HG03064 (cell line): Measurements from ENCODE around the gene NUP93.
"Not testable (repeated sequence)": the region's sequence is repeated elsewhere in the genome, so short reads cannot be mapped to it uniquely, and the experiment has no call there.

Experiments
- ATAC-seq: cut with Tn5 transposase; IDR thresholded peaks from one replicate; pipeline ENCODE4 v1.9.1; 2021; ENCODE audit warnings: low read depth; ENCODE audit not compliant: unreplicated experiment

The NUP93 gene

DNA sequence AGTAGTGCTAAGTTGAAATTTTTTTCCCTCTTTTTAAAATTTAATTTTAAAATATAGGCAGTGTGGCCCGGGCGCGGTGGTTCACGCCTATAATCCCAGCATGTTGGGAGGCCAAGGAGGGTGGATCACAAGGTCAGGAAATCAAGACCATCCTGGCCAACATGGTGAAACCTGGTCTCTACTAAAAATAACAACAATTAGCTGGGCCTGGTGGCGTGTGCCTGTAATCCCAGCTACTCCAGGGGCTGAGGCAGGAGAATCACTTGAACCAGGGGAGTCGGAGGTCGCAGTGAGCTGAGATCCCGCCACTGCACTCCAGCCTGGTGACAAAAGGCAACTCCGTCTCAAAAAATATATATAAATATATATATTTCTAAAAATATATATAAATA is 77.7 kb downstream of the NUP93 start:
- ATAC-seq: not testable (repeated sequence)

DNA sequence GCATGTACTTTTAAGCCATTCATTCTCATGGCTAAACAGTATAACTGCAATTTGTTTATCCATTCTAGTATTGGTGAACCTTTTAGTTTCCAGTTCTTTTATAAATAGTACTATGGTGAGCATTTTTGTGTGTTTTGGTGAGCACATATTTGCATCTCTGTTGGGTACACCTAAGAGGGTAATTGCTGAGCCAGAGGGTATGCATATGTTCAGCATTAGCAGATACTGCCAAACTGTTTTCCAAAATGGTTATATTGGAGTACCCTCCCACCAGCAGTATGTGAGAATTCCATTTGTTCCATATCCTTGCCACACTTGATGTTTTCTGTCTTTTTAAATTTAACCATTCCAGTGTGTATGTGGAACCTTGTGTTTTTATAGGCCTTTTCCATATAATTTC is 81.0 kb downstream of the NUP93 start:
- ATAC-seq: no peak

DNA sequence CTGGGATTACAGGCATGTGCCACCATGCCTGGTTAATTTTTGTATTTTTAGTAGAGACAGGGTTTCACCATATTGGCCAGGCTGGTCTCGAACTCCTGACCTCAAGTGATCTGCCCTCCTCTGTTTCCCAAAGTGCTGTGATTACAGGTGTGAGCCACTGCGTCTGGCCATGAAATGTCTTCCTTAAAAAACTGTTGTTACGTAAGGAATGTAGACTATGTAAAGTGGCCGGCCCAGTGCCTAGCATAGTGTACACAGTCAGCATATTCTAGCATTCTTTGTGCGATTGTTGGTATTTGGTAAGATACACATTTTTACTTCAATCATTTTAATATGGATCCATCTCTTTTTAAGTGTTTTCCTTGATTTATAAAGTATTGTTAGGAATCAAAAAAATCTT is 81.7 kb downstream of the NUP93 start:
- not testable (repeated sequence) for ATAC-seq

- ATAC-seq: no peak
Observed at GRCh38 chr16:56812884-56813283, 83.0 kb downstream of the NUP93 start.

GRCh38 chr16:56814537-56815432 is 84.9 kb downstream of the NUP93 start:
- ATAC-seq: no peak

GRCh38 chr16:56815721-56816120 is 85.8 kb downstream of the NUP93 start:
- no peak for ATAC-seq

DNA sequence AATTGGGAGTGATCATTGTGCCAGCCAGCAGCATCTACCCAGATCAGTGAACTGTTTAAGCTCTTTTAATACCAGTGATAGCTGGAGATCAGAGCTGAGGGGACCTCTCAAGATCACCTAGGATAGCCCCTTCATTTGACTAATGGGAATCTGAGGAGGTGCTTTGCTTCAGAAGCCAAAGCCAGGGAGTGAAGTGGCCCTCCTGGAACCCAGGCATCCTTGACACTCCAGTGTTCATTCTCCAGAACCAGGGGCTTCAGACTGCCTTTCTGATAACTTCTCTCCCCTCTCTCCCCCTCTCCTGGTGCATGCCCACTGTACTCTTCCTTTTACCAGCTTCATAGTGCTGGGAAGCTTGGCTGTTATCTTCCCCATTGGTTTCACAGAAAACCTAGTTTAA is 87.1 kb downstream of the NUP93 start:
- ATAC-seq: no peak

- no peak for ATAC-seq
Observed at GRCh38 chr16:56817938-56818337, 88.0 kb downstream of the NUP93 start.

DNA sequence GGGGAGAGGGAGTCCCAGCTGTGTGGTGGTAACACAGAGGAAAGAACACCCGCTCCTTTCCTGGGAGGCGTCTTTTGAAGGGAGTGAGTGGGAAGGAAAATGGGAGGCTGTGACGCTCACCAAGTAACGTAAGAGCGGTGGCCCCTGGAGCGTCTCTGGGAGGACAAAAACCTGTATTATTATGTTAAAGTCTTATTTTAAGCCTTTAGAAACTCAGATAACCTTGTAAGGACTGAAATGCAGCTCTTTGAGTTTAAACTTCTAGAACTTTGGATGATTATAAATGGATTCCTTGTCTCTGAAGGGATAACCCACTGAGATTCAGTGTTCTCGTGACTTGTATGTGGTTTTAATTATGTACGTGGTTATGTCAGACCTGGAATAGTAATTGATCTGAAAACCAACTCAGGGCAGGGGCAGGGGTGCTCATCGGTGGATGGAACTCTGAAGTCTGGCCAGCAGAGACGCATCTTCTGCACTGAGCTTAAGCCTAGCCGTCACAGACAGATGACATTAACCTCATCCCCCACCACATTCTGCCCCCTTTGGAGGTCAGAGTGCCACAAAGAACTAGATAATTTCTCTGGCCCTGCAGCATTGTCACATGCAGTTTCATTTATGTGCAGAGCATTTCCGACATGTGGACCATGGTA is 93.3 kb downstream of the NUP93 start:
- ATAC-seq: no peak

GRCh38 chr16:56824331-56824730 is 94.4 kb downstream of the NUP93 start:
- no peak for ATAC-seq

GRCh38 chr16:56824804-56825203 is 94.9 kb downstream of the NUP93 start:
- ATAC-seq: no peak

GRCh38 chr16:56825826-56826225 is 95.9 kb downstream of the NUP93 start:
- ATAC-seq: no peak

DNA sequence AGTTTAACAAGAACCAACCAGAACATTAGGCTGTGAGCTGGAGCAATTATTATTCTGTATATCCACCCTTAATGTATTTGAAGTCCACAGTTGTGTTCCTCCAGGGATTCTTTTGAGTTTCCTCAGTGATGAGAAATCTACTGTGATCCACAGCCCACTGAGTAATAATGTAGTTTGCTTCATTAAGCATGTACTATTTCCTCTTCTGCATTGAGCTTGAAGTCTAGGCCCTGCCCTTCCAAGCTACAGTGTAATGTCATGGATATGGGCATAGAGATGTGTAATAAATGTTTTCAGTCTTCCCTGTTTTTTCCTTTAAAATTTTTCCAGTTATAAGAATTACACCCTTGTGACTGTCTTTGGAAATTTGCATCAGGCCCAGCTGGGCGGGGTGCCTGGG is 98.7 kb downstream of the NUP93 start:
- ATAC-seq: no peak

DNA sequence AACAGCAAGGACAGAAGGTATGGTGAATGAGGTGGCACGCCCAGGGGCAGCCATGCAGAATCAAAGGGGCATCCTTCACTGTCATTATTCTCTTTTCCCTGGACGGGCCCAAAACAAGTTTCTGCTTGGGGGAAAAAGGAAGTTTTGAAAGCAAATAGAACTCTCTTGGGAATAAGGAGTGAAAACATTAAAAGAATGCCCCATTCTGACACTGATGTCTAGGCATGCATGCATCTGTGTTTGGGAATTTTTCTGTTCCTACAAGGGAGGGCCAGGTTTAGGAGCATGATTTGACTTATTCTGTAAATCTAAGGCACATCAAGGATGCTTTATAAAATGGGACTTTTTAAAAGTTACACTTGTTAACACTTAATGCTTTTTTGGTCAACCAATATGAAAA is 100.7 kb downstream of the NUP93 start:
- no peak for ATAC-seq

GRCh38 chr16:56832768-56833167 is 102.8 kb downstream of the NUP93 start:
- ATAC-seq: no peak

DNA sequence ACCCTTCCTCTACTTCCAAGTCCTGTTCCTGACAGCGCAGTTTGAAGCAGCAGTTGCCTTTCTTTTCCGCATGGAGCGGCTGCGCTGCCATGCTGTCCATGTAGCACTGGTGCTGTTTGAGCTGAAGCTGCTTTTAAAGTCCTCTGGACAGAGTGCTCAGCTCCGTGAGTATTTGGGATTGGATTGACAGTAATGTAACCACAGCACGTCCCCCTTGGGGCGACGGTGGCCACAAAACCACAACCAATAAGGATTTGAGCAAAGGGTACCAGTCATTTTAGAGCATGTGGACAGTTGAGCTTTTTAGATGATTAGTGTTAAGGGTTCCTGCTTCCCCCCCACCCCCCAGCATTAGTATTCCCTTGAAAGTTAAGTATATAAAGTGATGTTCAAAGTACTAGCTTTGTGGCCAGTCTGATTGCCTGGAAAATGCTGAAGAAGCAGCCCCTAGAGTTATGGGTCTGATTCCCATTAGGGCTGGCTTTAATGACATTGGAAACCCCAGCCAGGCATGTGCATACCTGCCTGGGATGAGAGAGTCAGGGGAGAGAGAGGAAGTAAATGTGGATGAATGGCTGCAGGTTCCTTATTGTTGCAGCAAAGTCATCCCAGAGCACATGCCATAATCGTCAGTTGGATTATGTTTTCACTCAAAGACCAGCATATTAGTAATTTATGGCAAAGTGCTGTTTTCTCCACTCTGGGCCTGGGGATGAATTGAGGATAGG is 103.5 kb downstream of the NUP93 start:
- ATAC-seq: no peak

GRCh38 chr16:56835320-56835719 is 105.4 kb downstream of the NUP93 start:
- no peak for ATAC-seq

GRCh38 chr16:56836410-56837230 is 106.7 kb downstream of the NUP93 start:
- ATAC-seq: no peak

DNA sequence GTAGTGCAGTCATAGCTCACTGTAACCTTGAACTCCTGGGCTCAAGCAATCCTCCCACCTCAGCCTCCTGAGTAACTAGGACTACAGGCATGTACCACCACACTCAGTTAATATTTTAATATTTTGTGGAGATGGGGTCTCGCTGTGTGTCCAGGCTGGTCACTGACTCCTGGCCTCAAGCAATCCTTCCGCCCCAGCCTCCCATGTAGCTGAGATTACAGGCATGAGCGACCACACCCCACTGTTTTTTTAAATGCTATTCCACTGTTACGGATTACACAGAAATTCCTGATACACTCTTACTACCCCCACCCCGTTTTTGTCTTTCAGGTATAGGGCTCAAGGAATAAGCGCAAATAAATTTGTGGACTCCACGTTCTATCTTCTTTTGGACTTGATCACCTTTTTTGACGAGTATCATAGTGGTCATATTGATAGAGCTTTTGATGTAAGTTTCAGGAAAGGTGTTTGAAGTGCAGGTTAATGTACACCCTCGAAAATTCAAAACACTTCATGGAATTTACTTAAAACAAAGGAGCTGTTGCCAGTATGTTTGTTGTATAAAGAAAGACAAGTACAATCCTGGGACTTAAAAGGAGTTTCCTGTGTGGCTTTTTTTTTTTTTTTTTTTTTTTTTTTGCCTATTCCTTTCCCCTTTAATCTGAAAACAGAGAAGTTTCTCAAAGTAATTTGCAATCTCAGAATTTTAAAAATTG is 108.9 kb downstream of the NUP93 start:
- ATAC-seq: no peak

GRCh38 chr16:56841233-56841632 is 111.3 kb downstream of the NUP93 start:
- no peak for ATAC-seq
